DND-41 (cell line): ENCODE results near the gene MCC.

Experiments
- ATAC-seq: fragments of 200-7000 bp; cut with Tn5 transposase; 3 replicates; pipeline ENCODE4 v1.9.1; 2021; ENCODE audit warnings: low read depth; ENCODE audit not compliant: insufficient read depth
- DNase-seq: peaks from one replicate; pipeline ENCODE4 v3.0.0-alpha.2; 2020
- H2AFZ ChIP-seq: 2 replicates; pipeline ENCODE4 v1.6.0; 2012; ENCODE audit warnings: low read depth, low read length
- H3K27ac ChIP-seq: 2 replicates; pipeline ENCODE4 v1.5.1; 2012; ENCODE audit warnings: low read length, inconsistent platforms
- H3K27me3 ChIP-seq: fragments of 200-600 bp; sonication (generic); 2 replicates; pipeline ENCODE4 v1.6.0; 2012; ENCODE audit warnings: low read length, mild to moderate bottlenecking, inconsistent platforms; ENCODE audit not compliant: insufficient read depth, poor library complexity
- H3K36me3 ChIP-seq: 2 replicates; pipeline ENCODE4 v1.5.1; 2012; ENCODE audit warnings: low read length, inconsistent platforms; ENCODE audit not compliant: insufficient read depth
- H3K4me1 ChIP-seq: 2 replicates; pipeline ENCODE4 v1.5.1; 2012; ENCODE audit warnings: mild to moderate bottlenecking, low read length; ENCODE audit not compliant: insufficient read depth
- H3K4me2 ChIP-seq: 2 replicates; pipeline ENCODE4 v1.6.0; 2012; ENCODE audit warnings: mild to moderate bottlenecking, moderate library complexity, low read length, inconsistent platforms; ENCODE audit not compliant: insufficient read depth
- H3K4me3 ChIP-seq, 2 experiments: fragments of 200-600 bp in 1 of 2; shearing (Covaris generic) in 1 of 2; 2 replicates each; pipeline ENCODE4 v1.5.1; 2012 to 2016; ENCODE audit warnings: inconsistent platforms in 2 of 2, low read length in 2 of 2, mild to moderate bottlenecking in 2 of 2, low read depth in 1 of 2, moderate library complexity in 1 of 2
- H3K79me2 ChIP-seq: 2 replicates; pipeline ENCODE4 v1.6.0; 2012; ENCODE audit warnings: low read length, inconsistent platforms; ENCODE audit not compliant: insufficient read depth
- H3K9ac ChIP-seq: 2 replicates; pipeline ENCODE4 v1.6.0; 2012; ENCODE audit warnings: low read depth, mild to moderate bottlenecking, inconsistent platforms, low read length, moderate library complexity
- H3K9me3 ChIP-seq: 2 replicates; pipeline ENCODE4 v1.5.1; 2012; ENCODE audit warnings: low read length, moderate library complexity, mild to moderate bottlenecking, inconsistent platforms; ENCODE audit not compliant: insufficient read depth, severe bottlenecking
- H4K20me1 ChIP-seq: 2 replicates; pipeline ENCODE4 v1.6.0; 2012; ENCODE audit warnings: low read length; ENCODE audit not compliant: insufficient read depth
- EZH2 ChIP-seq: IDR thresholded peaks from 3 replicates; pipeline ENCODE4 v1.6.1; 2012; ENCODE audit warnings: borderline replicate concordance, low read depth, mild to moderate bottlenecking, moderate library complexity, low read length, inconsistent platforms; ENCODE audit not compliant: severe bottlenecking
- TF ChIP-seq, protein P1 (sequence below): IDR thresholded peaks from 2 replicates; pipeline ENCODE4 v1.5.1; 2012; ENCODE audit warnings: borderline replicate concordance, low read length, moderate library complexity, mild to moderate bottlenecking; ENCODE audit not compliant: poor library complexity, severe bottlenecking; ENCODE audit errors: extremely low read depth

MCC gene

DNA sequence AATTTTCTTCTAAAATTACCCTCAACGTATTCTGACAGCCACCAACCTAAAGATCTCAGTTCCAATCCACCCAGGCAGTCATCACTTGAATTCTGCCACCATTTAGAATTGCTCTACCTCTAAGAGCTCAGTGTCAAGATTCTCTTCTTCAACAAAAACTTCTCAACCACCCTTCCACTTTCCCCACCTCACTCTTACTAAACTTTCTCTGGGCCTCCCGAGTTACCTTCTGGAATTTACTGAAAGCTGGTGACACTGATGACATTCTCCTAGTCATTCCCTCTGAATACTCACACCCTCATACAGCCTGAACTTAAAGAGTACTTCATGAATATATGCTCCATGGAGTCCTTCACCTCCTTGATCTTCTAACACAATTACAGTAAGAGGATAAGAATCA, 263.0 kb downstream of the MCC start:
- H3K4me2 ChIP-seq = no peak overlapping the region
- H3K27me3 ChIP-seq = no peaks in the 10 kb centered on the region
- H3K4me3 ChIP-seq = no peak overlapping the region
- no peak for ATAC-seq
- no peak for DNase-seq
- TF ChIP-seq EZH2 = no peak
- TF ChIP-seq, protein P1, sequence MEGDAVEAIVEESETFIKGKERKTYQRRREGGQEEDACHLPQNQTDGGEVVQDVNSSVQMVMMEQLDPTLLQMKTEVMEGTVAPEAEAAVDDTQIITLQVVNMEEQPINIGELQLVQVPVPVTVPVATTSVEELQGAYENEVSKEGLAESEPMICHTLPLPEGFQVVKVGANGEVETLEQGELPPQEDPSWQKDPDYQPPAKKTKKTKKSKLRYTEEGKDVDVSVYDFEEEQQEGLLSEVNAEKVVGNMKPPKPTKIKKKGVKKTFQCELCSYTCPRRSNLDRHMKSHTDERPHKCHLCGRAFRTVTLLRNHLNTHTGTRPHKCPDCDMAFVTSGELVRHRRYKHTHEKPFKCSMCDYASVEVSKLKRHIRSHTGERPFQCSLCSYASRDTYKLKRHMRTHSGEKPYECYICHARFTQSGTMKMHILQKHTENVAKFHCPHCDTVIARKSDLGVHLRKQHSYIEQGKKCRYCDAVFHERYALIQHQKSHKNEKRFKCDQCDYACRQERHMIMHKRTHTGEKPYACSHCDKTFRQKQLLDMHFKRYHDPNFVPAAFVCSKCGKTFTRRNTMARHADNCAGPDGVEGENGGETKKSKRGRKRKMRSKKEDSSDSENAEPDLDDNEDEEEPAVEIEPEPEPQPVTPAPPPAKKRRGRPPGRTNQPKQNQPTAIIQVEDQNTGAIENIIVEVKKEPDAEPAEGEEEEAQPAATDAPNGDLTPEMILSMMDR = no peak
- H3K79me2 ChIP-seq = no peaks in the 10 kb centered on the region
- no peak overlapping the region for H3K9ac ChIP-seq
- no peaks in the 10 kb centered on the region for H3K9me3 ChIP-seq
- no peaks in the 10 kb centered on the region for H4K20me1 ChIP-seq
- H3K27ac ChIP-seq = no peak overlapping the region
- H2AFZ ChIP-seq = no peak overlapping the region
- H3K4me1 ChIP-seq = no peaks in the 10 kb centered on the region
- H3K36me3 ChIP-seq = no peaks in the 10 kb centered on the region

DNA sequence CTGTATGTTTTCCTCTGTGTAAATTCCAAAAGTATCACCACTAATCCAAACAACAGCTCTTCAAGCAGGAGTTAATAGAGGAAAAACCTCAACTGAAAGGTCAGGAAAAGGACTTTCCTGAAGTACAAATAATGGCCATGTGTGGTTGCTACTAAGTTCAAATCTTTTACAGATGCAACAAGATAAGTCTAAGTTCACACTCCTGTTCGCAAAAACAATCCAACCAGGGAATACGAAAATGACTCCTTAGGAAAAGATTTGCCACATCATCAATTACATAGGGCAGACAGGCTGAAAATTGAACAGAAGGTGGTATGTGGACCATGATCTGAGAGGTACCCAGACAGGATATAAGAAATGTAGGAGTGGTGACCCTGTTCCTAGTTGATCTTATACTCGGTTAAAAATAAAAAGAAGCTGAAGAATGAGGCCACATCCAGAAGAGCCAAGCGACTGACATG, 263.6 kb downstream of the MCC start:
- DNase-seq = no peak
- H3K4me2 ChIP-seq = no peak overlapping the region
- no peaks in the 10 kb centered on the region for H3K27me3 ChIP-seq
- no peaks in the 10 kb centered on the region for H4K20me1 ChIP-seq
- H3K79me2 ChIP-seq = no peaks in the 10 kb centered on the region
- no peaks in the 10 kb centered on the region for H3K9me3 ChIP-seq
- TF ChIP-seq EZH2 = no peak
- TF ChIP-seq, protein P1 = no peak
- no peaks in the 10 kb centered on the region for H3K4me1 ChIP-seq
- no peaks in the 10 kb centered on the region for H3K36me3 ChIP-seq
- no peak overlapping the region for H2AFZ ChIP-seq
- H3K4me3 ChIP-seq = no peak overlapping the region
- no peak overlapping the region for H3K27ac ChIP-seq
- H3K9ac ChIP-seq = no peak overlapping the region
- no peak for ATAC-seq

DNA sequence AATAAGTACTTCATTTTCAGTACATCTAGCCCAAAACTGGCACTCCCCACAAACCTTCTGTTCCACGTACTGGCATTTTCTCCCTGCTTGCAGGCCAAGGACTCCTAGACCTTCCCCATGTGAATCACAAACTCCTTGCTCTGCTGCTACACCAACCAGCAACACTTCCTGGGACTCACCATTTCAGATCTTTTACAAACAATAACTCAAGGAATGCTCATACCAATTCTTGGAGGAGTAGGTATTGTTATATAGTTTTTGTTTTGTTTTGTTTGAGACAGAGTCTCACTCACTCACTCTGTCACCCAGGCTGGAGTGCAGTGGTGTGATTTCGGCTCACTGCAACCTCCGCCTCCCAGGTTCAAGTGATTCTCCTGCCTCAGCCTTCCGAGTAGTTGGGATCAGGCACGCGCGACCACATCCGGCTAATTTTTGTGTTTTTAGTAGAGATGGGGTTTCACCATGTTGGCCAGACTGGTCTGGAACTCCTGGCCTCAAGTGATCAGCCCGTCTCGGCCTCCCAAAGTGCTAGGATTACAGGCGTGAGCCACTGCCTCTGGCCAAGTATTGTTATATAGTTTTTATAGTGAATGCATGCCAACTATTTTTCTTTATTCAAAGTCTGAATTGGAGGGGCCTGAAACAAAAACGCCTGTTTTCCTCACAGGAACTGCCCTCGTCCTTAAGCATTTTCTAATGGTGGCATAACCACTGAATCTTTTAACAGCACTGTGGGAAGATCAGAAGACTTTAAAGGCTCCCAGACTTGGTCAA, 264.2 kb downstream of the MCC start:
- H4K20me1 ChIP-seq = no peaks in the 10 kb centered on the region
- no peak overlapping the region for H3K27ac ChIP-seq
- H2AFZ ChIP-seq = no peak overlapping the region
- H3K9ac ChIP-seq = no peak overlapping the region
- no peak overlapping the region for H3K4me2 ChIP-seq
- ATAC-seq (no peak), DNase-seq (no peak)
- no peaks in the 10 kb centered on the region for H3K9me3 ChIP-seq
- no peaks in the 10 kb centered on the region for H3K4me1 ChIP-seq
- no peaks in the 10 kb centered on the region for H3K79me2 ChIP-seq
- TF ChIP-seq EZH2 = no peak
- TF ChIP-seq, protein P1 = no peak
- H3K27me3 ChIP-seq = no peaks in the 10 kb centered on the region
- no peak overlapping the region for H3K4me3 ChIP-seq
- H3K36me3 ChIP-seq = no peaks in the 10 kb centered on the region
